DOHH2 (cell line): Measurements from ENCODE around the gene FLNA.

ENCODE experiments used
- H3F3A ChIP-seq: fragments of 200-600 bp; sonication (generic), shearing (Covaris generic); 2 replicates; pipeline ENCODE4 v1.6.0; 2016; ENCODE audit warnings: antibody characterized with exemption, mild to moderate bottlenecking; ENCODE audit not compliant: control insufficient read depth, insufficient read depth
- H3K27ac ChIP-seq: fragments of 200-600 bp; sonication (generic); 2 replicates; pipeline ENCODE4 v1.5.1; 2014; ENCODE audit warnings: low read depth, mild to moderate bottlenecking, low read length, moderate library complexity
- H3K27me3 ChIP-seq: fragments of 200-600 bp; sonication (generic); 2 replicates; pipeline ENCODE4 v1.6.1; 2014; ENCODE audit warnings: mild to moderate bottlenecking, low read length, mixed read lengths; ENCODE audit not compliant: control insufficient read depth
- H3K36me3 ChIP-seq: fragments of 200-600 bp; sonication (generic); 2 replicates; pipeline ENCODE4 v1.6.1; 2014; ENCODE audit warnings: mild to moderate bottlenecking, low read length, moderate library complexity, mixed read lengths; ENCODE audit not compliant: control insufficient read depth
- H3K4me1 ChIP-seq: fragments of 200-600 bp; sonication (generic); 2 replicates; pipeline ENCODE4 v1.6.1; 2014; ENCODE audit warnings: mild to moderate bottlenecking, low read length, mixed read lengths; ENCODE audit not compliant: control insufficient read depth
- H3K4me2 ChIP-seq: fragments of 200-600 bp; sonication (generic); 2 replicates; pipeline ENCODE4 v1.6.0; 2014; ENCODE audit warnings: mild to moderate bottlenecking, low read length, moderate library complexity
- H3K4me3 ChIP-seq: fragments of 200-600 bp; sonication (generic); 2 replicates; pipeline ENCODE4 v1.5.1; 2014; ENCODE audit warnings: mild to moderate bottlenecking, low read length, mixed read lengths
- H3K79me2 ChIP-seq: fragments of 200-600 bp; sonication (generic); 2 replicates; pipeline ENCODE4 v1.6.1; 2014; ENCODE audit warnings: mild to moderate bottlenecking, low read length, mixed read lengths; ENCODE audit not compliant: control insufficient read depth
- H3K9me2 ChIP-seq: fragments of 200-600 bp; sonication (generic); replicated peaks from 2 replicates; pipeline ENCODE4 v1.6.1; 2014; ENCODE audit warnings: mild to moderate bottlenecking, low read length, mixed read lengths; ENCODE audit not compliant: control insufficient read depth
- H3K9me3 ChIP-seq: fragments of 200-600 bp; sonication (generic); 2 replicates; pipeline ENCODE4 v1.6.1; 2014; ENCODE audit warnings: antibody characterized with exemption, low read length, mixed read lengths; ENCODE audit not compliant: control insufficient read depth, insufficient read depth
- H4K20me1 ChIP-seq: fragments of 200-600 bp; sonication (generic); 2 replicates; pipeline ENCODE4 v1.6.0; 2014; ENCODE audit warnings: low read depth, mild to moderate bottlenecking, antibody characterized with exemption, low read length, moderate library complexity; ENCODE audit not compliant: control insufficient read depth, insufficient read depth
- EZH2phosphoT487 ChIP-seq: fragments of 200-600 bp; sonication (generic); IDR thresholded peaks from 2 replicates; pipeline ENCODE4 v1.6.1; 2017; ENCODE audit warnings: borderline replicate concordance, mild to moderate bottlenecking, antibody characterized with exemption, low read length, moderate library complexity, mixed read lengths
- TF ChIP-seq, protein P1 (sequence below): fragments of 200-600 bp; sonication (generic); IDR thresholded peaks from one replicate; pipeline ENCODE4 v1.5.1; 2014; ENCODE audit warnings: antibody characterized with exemption, mild to moderate bottlenecking, low read depth, low read length; ENCODE audit not compliant: poor library complexity, severe bottlenecking

FLNA gene

DNA sequence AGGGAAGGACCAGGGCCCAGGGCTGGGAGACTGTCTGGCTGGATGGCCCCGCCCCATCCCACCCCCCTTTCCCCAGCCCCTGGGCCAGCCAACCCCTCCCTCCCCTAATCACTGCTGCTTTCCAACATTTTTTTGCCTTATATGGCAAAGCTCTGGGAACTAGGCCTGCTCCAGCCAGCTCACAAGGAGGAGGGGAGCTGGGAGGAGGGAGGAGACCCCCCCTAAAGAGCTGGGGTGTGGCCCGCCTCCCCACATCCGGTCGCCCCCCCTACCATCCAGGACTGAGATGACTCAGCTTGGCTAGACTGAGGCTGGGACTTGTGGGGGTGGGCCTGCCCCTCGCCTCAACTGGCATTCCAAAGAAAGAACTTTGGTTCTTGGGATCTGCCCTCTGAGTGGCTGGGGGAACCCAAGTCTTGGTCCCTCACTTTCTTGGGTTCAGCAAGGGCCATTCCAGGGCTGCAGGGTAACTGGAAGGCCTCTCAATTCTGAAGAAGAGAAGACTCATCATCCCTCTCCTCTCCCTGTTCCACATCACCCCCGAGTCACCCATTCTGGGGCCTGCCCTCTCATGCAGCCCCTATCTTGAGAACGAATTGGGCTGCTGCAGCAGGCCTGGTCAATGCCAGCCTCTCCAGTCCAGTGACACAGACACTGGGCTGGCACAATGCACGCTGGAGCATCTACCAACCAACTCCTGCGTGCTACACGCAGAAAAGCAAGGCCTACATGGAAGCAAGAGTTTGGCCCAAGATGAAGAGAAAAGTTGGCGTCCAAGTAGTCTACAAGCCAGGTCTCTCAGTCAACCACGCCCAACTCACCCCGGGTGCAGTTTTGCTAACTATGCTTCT, 4.8 kb downstream of the FLNA start:
- H3K79me2 ChIP-seq, result peaks cover 30% of the 10 kb centered on the region
- peaks cover 8% of the 10 kb centered on the region; the same call in 1 of the 2 replicates for H3K27me3 ChIP-seq
- no peaks in the 10 kb centered on the region for H3K9me2 ChIP-seq
- H3K27ac ChIP-seq, result peak overlapping the region; percentile 46
- H3K4me3 ChIP-seq, result peak overlapping the region; percentile 87
- H3K36me3 ChIP-seq, result peaks cover 4% of the 10 kb centered on the region
- no peaks in the 10 kb centered on the region for H3K9me3 ChIP-seq
- no peaks in the 10 kb centered on the region for H4K20me1 ChIP-seq
- peaks cover 44% of the 10 kb centered on the region for H3K4me1 ChIP-seq
- H3K4me2 ChIP-seq, result peak overlapping the region; percentile 93
- no peak for TF ChIP-seq EZH2phosphoT487
- TF ChIP-seq, protein P1, sequence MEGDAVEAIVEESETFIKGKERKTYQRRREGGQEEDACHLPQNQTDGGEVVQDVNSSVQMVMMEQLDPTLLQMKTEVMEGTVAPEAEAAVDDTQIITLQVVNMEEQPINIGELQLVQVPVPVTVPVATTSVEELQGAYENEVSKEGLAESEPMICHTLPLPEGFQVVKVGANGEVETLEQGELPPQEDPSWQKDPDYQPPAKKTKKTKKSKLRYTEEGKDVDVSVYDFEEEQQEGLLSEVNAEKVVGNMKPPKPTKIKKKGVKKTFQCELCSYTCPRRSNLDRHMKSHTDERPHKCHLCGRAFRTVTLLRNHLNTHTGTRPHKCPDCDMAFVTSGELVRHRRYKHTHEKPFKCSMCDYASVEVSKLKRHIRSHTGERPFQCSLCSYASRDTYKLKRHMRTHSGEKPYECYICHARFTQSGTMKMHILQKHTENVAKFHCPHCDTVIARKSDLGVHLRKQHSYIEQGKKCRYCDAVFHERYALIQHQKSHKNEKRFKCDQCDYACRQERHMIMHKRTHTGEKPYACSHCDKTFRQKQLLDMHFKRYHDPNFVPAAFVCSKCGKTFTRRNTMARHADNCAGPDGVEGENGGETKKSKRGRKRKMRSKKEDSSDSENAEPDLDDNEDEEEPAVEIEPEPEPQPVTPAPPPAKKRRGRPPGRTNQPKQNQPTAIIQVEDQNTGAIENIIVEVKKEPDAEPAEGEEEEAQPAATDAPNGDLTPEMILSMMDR, result no peak
- H3F3A ChIP-seq, result no peaks in the 10 kb centered on the region

DNA sequence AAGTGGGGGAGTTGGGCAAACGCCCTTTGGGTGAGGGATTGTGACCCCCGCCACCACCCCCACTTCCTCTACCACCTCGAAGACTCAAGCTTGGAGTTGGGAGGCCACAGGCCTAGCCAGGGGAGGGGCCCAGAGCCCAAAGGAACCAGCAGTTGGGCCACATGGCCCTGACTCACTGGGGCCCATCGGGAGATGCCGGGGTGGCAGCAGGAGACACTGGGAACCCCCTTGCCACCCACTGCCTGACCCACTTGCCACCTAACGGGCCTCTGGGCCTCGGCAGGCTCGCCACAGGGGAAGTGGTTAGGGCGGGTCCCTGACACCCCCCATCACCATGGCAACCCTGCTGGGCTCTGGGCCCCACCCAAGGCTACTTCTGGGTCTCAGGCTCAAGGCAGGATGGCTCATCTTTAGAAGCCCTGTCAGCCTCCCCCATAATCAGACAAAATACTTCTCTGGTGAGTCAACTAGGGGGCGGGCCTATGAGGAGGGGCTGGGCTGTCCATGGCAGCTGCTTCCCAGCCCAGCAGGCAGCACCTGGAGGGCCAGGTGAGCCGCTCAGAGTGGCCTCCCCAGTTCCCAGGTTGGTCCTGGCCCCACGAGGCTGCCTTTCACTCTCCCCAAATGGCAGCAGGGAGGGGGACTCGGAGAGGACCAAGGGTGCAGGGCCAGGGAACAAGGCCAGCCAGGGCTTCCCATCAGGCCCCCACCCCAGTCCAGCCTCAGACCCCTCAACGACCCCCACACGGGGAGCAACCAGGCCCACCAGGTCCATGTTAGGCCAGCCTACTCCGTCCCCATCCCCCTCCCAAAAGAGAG, 5.6 kb downstream of the FLNA start:
- H3K27ac ChIP-seq, result no peak overlapping the region
- no peaks in the 10 kb centered on the region for H3K9me2 ChIP-seq
- H3K4me1 ChIP-seq, result peaks cover 39% of the 10 kb centered on the region
- peaks cover 30% of the 10 kb centered on the region for H3K79me2 ChIP-seq
- no peak for TF ChIP-seq EZH2phosphoT487
- TF ChIP-seq, protein P1, result no peak
- H3K4me3 ChIP-seq, result peak overlapping the region; percentile 87
- H3K4me2 ChIP-seq, result peak overlapping the region; percentile 93
- no peaks in the 10 kb centered on the region for H3K9me3 ChIP-seq
- H3K36me3 ChIP-seq, result peaks cover 9% of the 10 kb centered on the region
- H3F3A ChIP-seq, result no peaks in the 10 kb centered on the region
- H4K20me1 ChIP-seq, result no peaks in the 10 kb centered on the region
- H3K27me3 ChIP-seq, result peaks cover 8% of the 10 kb centered on the region; the same call in 1 of the 2 replicates

DNA sequence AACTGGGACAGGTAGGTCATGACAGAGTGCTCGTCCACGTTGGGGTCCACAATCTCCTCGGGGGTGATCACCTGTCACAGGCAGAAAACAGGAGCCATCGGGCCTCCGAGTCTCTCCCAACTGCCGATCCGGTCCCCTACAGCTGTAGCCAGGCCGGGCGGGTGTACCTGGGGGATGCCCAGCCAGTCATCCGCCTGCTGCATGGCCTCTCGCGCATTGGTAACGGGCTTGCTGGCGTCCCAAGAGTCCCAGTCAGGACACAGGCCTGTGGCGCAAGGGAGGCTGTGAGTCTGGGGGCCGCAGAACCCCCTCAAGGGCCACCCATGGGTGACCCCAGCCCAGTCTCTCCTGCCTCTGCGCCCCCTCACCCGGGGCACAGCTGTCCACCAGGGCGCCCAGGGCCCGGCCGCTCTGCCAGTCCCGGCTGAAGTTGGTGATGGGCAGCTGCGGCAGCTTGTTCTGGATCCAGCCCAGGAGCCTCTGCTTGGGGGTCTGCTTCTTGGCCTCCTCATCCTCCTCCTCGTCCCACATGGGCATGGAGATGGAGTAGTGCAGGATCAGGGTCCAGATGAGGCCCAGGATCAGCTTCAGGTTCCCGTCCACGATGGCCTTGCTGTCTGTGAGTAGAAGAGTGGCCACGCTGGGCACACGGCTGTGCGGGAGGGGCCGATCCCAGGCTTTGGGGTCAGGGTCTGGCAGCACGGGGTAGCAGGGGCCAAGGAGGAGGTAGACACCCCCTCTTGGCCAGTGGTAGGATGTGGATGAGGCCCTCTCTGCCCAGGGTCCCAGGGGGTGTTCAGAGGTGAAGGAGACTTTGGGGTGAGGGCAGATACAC, 6.7 kb downstream of the FLNA start:
- Histone ChIP-seq H3K9me3 (no peaks in the 10 kb centered on the region), H3K27me3 (peaks cover 8% of the 10 kb centered on the region; the same call in 1 of the 2 replicates), H4K20me1 (no peaks in the 10 kb centered on the region), H3F3A (no peaks in the 10 kb centered on the region), H3K9me2 (no peaks in the 10 kb centered on the region), H3K4me1 (peaks cover 28% of the 10 kb centered on the region), H3K4me3 (no peak overlapping the region), H3K36me3 (peaks cover 9% of the 10 kb centered on the region), H3K4me2 (no peak overlapping the region), H3K27ac (no peak overlapping the region), H3K79me2 (peaks cover 30% of the 10 kb centered on the region)
- TF ChIP-seq, protein P1, result no peak
- TF ChIP-seq EZH2phosphoT487, result no peak
